Epidermal melanocyte (primary cell): ENCODE data around the gene SLC36A3.
"Not testable (repeated sequence)": the region's sequence is repeated elsewhere in the genome, so short reads cannot be mapped to it uniquely, and the experiment has no call there.

ENCODE experiments used
- DNase-seq: peaks from one replicate; pipeline ENCODE4 v3.0.0; 2011; ENCODE audit warnings: low spot score; ENCODE audit not compliant: insufficient read length

Gene SLC36A3

GRCh38 chr5:151262532-151262931 is 41.0 kb downstream of the SLC36A3 start:
- no peak for DNase-seq

- no peak for DNase-seq
These were observed 43.6 kb downstream of the SLC36A3 start for GRCh38 chr5:151259931-151260330.

GRCh38 chr5:151258816-151259215 is 44.8 kb downstream of the SLC36A3 start:
- no peak for DNase-seq

GRCh38 chr5:151258201-151258611 is 45.4 kb downstream of the SLC36A3 start:
- no peak for DNase-seq

GRCh38 chr5:151257731-151258181 is 45.8 kb downstream of the SLC36A3 start:
- DNase-seq = no peak

GRCh38 chr5:151255621-151256286 is 47.8 kb downstream of the SLC36A3 start:
- no peak for DNase-seq

GRCh38 chr5:151254990-151255389 is 48.6 kb downstream of the SLC36A3 start:
- DNase-seq = not testable (repeated sequence)

GRCh38 chr5:151254556-151254955 is 49.0 kb downstream of the SLC36A3 start:
- no peak for DNase-seq

- no peak for DNase-seq
These were observed 50.0 kb downstream of the SLC36A3 start for GRCh38 chr5:151253605-151253950.

GRCh38 chr5:151252762-151253604 is 50.6 kb downstream of the SLC36A3 start, which contains the start of gene GM2A:
Gene GM2A, plus strand, starts transcription at chr5:151253185. Its CDS starts 32 bp downstream, at chr5:151253217.
- peak; percentile 94 for DNase-seq

- no peak for DNase-seq
These were observed 51.9 kb downstream of the SLC36A3 start for GRCh38 chr5:151251621-151252020.

GRCh38 chr5:151251001-151251551 is 52.5 kb downstream of the SLC36A3 start:
- DNase-seq = no peak

- no peak for DNase-seq
These were observed 53.1 kb downstream of the SLC36A3 start for GRCh38 chr5:151250346-151251000.

GRCh38 chr5:151249281-151249680 is 54.3 kb downstream of the SLC36A3 start:
- DNase-seq = no peak

GRCh38 chr5:151248651-151249050 is 54.9 kb downstream of the SLC36A3 start:
- no peak for DNase-seq

GRCh38 chr5:151245680-151246219 is 57.8 kb downstream of the SLC36A3 start:
- no peak for DNase-seq

GRCh38 chr5:151244206-151244605 is 59.4 kb downstream of the SLC36A3 start:
- no peak for DNase-seq

- no peak for DNase-seq
These were observed 60.0 kb downstream of the SLC36A3 start for GRCh38 chr5:151243564-151243963.

GRCh38 chr5:151243127-151243526 is 60.4 kb downstream of the SLC36A3 start:
- no peak for DNase-seq

GRCh38 chr5:151240924-151241635 is 62.5 kb downstream of the SLC36A3 start:
- no peak for DNase-seq
